Nephron progenitor cell (in vitro differentiated cells): Measurements from ENCODE around the gene TAF1D.

Experiments used
- DNase-seq: peaks from one replicate; pipeline ENCODE4 v3.0.0; 2021
- H3K27ac Mint-ChIP-seq: 2 replicates; pipeline ENCODE4 v1.8.0; 2021; ENCODE audit warnings: mild to moderate bottlenecking, moderate library complexity, mixed read lengths
- H3K27me3 Mint-ChIP-seq: 2 replicates; pipeline ENCODE4 v1.8.0; 2021; ENCODE audit warnings: mild to moderate bottlenecking, low read depth, mixed read lengths; ENCODE audit not compliant: poor library complexity
- H3K36me3 Mint-ChIP-seq: 2 replicates; pipeline ENCODE4 v1.8.0; 2021; ENCODE audit warnings: low read depth, mixed read lengths
- H3K4me1 Mint-ChIP-seq: 2 replicates; pipeline ENCODE4 v1.8.0; 2021; ENCODE audit warnings: mixed read lengths
- H3K4me3 Mint-ChIP-seq: 2 replicates; pipeline ENCODE4 v1.8.0; 2021; ENCODE audit warnings: mild to moderate bottlenecking, moderate library complexity, mixed read lengths
- H3K9me3 Mint-ChIP-seq: 2 replicates; pipeline ENCODE4 v1.8.0; 2021; ENCODE audit warnings: mild to moderate bottlenecking, moderate library complexity, mixed read lengths
- TF ChIP-seq, protein P1 (sequence below): fragments of 200-600 bp; sonication (generic); IDR thresholded peaks from 2 replicates; pipeline ENCODE4 v1.5.0; 2021; ENCODE audit warnings: antibody characterized with exemption

TAF1D gene

DNA sequence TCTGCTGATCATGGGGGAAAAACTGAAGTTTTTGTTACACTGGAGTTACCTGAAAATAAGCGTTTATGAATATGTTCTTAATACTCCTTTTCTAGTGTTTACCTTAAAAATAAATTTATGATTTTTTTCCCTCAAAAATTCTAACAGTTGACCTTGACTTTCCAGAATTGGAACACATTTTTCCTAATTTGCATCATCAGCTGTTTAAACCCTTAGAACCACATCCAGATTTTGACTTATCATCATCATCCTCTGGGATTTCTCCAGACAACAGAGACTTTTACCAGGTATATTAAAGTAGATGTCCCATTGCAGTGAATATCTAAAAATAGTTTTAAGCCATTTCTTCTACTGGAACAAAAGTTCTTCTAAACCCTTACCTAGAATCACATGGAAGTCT lies 17.2 kb downstream of the TAF1D start:
- TF ChIP-seq, protein P1, sequence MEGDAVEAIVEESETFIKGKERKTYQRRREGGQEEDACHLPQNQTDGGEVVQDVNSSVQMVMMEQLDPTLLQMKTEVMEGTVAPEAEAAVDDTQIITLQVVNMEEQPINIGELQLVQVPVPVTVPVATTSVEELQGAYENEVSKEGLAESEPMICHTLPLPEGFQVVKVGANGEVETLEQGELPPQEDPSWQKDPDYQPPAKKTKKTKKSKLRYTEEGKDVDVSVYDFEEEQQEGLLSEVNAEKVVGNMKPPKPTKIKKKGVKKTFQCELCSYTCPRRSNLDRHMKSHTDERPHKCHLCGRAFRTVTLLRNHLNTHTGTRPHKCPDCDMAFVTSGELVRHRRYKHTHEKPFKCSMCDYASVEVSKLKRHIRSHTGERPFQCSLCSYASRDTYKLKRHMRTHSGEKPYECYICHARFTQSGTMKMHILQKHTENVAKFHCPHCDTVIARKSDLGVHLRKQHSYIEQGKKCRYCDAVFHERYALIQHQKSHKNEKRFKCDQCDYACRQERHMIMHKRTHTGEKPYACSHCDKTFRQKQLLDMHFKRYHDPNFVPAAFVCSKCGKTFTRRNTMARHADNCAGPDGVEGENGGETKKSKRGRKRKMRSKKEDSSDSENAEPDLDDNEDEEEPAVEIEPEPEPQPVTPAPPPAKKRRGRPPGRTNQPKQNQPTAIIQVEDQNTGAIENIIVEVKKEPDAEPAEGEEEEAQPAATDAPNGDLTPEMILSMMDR: no peak

DNA sequence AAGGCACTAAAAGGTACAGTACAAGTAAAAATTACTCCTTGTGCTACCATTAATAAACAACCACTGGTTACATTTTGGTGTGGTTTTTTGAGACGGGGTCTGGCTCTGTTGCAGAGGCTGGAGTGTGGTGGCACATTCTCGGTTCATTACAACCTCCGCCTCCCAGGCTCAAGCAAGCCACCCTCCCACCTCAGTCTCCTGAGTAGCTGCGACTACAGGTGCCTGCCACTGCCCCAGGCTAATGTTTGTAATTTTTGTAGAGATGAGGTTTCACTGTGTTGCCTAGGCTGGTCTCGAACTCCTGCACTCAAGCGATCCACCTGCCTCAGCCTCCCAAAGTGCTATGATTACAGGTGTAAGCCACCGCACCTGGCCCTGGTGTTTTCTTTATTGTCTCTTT lies 20.8 kb downstream of the TAF1D start:
- no peak overlapping the region for H3K27ac Mint-ChIP-seq
- DNase-seq: no peak
- H3K4me1 Mint-ChIP-seq: no peaks in the 10 kb centered on the region
- H3K9me3 Mint-ChIP-seq: no peaks in the 10 kb centered on the region
- TF ChIP-seq, protein P1: no peak
- H3K27me3 Mint-ChIP-seq: no peaks in the 10 kb centered on the region
- peaks cover 75% of the 10 kb centered on the region for H3K36me3 Mint-ChIP-seq
- H3K4me3 Mint-ChIP-seq: no peak overlapping the region

More for the DNA sequence above, 17.2 kb downstream of the TAF1D start:
- Mint-ChIP-seq H3K36me3 (peaks cover 74% of the 10 kb centered on the region), H3K4me1 (no peaks in the 10 kb centered on the region), H3K4me3 (no peak overlapping the region), H3K27ac (no peak overlapping the region), H3K27me3 (no peaks in the 10 kb centered on the region), H3K9me3 (no peaks in the 10 kb centered on the region)
- no peak for DNase-seq

DNA sequence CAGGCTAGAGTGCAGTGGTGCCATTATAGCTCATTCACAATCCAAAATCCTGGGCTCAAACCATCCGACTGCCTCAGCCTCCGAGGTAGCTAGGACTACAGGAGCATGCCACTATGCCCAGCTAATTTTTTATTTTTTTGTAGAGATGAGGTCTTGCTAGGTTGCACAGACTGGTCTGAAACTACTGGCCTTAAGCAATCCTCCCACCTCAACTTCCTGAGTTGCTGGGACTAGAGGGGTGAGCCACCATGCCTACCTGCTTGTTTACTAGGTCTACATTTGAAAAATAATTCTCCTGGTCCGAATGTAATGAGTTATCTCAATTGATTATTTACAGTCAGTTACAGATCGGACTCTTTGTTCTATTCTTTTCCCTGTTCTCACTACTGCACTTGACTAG lies 22.0 kb downstream of the TAF1D start:
- Mint-ChIP-seq H3K27ac (no peak overlapping the region), H3K4me1 (no peaks in the 10 kb centered on the region), H3K9me3 (no peaks in the 10 kb centered on the region), H3K4me3 (no peak overlapping the region), H3K27me3 (no peaks in the 10 kb centered on the region), H3K36me3 (peaks cover 78% of the 10 kb centered on the region)
- no peak for DNase-seq
- TF ChIP-seq, protein P1: no peak

DNA sequence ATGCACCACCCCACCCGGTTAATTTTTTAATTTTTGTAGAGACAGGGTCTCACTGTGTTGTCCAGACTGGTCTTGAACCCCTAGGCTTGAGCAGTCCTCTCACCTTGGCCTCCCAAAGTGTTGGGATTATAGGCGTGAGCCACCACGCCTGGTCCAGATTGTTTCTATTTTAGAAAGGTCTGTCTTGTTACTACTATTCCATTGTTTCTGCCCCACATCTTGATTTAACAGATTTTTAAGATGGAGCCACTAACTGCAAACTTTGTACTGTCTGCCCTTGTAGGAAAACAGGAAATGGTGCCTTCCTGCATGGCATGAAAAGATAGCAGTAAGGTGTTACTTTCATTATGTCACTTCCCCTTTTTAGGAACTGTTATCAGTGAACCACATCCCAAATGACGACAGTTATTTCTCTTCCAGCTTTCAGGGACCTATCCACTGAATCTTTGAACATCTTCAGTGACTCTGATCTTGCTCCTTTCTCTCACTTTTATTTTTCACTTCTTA lies 23.2 kb downstream of the TAF1D start:
- Mint-ChIP-seq H3K36me3 (peaks cover 79% of the 10 kb centered on the region), H3K9me3 (no peaks in the 10 kb centered on the region), H3K27ac (peak overlapping the region; percentile 33), H3K27me3 (no peaks in the 10 kb centered on the region), H3K4me1 (no peaks in the 10 kb centered on the region), H3K4me3 (no peak overlapping the region)
- TF ChIP-seq, protein P1: no peak
- no peak for DNase-seq

DNA sequence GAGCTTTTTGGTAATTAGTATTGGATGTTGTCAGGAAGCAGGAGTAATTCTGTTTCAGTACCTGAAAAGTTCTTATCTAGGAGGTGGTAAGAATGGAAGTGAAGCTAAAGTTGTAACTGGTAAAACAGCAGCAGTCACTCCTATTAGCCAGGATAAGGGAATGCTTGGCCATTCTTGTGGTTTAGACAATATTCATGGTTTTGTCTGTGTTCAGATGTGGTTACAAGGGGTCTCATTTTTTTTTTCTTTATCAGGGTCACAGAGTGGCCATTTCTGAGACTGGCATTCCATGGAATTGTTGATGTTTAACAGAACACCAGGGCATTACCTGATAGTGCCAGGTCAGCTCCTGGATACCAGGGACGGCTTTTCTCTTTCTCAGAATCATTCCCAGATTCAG lies 23.8 kb downstream of the TAF1D start:
- H3K27me3 Mint-ChIP-seq: no peaks in the 10 kb centered on the region
- H3K36me3 Mint-ChIP-seq: peaks cover 79% of the 10 kb centered on the region
- H3K4me3 Mint-ChIP-seq: no peak overlapping the region
- TF ChIP-seq, protein P1: no peak
- no peak for DNase-seq
- H3K27ac Mint-ChIP-seq: no peak overlapping the region
- H3K9me3 Mint-ChIP-seq: peaks cover 5% of the 10 kb centered on the region
- no peaks in the 10 kb centered on the region for H3K4me1 Mint-ChIP-seq

DNA sequence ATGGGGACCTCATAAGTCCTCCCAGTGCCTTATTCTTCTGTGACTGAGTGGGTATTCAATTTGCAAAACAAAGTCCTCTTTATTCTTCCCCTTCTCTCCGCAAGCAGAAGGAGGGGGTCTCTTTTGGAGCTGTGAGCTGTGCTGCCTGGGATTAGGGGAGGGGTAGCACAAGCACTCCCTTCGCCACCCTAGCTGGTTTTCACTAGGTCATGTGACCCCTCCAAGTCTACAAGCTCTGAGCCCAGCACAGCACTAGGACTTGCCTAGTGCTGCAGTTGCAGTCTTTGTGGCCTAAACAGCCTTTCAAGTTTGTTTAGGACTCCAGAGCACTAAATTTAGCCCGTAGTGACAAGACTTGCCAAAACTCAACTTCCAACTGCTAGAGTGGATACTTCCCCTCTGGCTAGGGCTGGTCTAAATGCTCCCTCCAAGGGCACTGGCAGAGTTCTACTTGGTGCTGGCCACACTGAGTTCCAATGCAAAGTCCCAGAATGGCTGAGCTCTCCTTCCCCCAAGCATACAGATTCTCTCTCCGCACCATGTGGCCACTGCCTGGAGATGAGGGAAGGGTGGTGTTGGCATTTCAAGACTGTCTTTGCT lies 25.4 kb downstream of the TAF1D start:
- no peaks in the 10 kb centered on the region for H3K27me3 Mint-ChIP-seq
- peaks cover 79% of the 10 kb centered on the region for H3K36me3 Mint-ChIP-seq
- TF ChIP-seq, protein P1: no peak
- peak overlapping the region; percentile 11 for H3K27ac Mint-ChIP-seq
- H3K4me3 Mint-ChIP-seq: no peak overlapping the region
- no peak for DNase-seq
- H3K9me3 Mint-ChIP-seq: peaks cover 15% of the 10 kb centered on the region
- no peaks in the 10 kb centered on the region for H3K4me1 Mint-ChIP-seq
